ENCODE data around the gene INSR. TPM values are rescaled to one million over a fixed set of nuclear protein-coding genes. Genes with fewer than 3 reads are reported as not detected.

Gene INSR
- total RNA-seq, 1 donor from 2014 or later, result 37.5 TPM

DNA sequence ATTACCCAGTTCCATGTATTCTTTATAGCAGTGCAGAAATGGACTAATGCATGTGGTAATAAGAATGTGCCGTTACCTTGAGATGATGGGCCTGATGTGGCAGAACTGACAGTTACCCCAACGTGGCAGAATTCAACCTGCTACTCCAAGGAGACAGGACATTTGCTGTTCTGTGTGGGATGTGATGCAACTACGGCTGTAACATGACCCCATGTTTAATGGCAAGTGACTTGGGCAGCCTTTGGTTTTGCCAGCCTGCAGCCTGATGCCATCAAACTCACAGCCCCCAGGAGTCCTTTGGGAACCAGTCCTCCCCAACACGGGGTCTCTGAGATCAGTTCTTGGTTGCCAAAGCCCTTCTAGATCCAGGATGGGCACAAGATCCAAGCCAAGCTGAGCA is 117.4 kb downstream of the INSR start:
- Histone ChIP-seq H3K4me3 (no peak overlapping the region), H3K36me3 (peaks cover 5% of the 10 kb centered on the region), H3K27ac (no peak overlapping the region), H3K4me1 (no peaks in the 10 kb centered on the region), H3K9me3 (no peaks in the 10 kb centered on the region), H3K27me3 (no peaks in the 10 kb centered on the region)
- intact Hi-C loops (cut with DNase I), result no loop called here
- ATAC-seq, result no peak
- DNase-seq, result no peak
- TF ChIP-seq, protein P1, sequence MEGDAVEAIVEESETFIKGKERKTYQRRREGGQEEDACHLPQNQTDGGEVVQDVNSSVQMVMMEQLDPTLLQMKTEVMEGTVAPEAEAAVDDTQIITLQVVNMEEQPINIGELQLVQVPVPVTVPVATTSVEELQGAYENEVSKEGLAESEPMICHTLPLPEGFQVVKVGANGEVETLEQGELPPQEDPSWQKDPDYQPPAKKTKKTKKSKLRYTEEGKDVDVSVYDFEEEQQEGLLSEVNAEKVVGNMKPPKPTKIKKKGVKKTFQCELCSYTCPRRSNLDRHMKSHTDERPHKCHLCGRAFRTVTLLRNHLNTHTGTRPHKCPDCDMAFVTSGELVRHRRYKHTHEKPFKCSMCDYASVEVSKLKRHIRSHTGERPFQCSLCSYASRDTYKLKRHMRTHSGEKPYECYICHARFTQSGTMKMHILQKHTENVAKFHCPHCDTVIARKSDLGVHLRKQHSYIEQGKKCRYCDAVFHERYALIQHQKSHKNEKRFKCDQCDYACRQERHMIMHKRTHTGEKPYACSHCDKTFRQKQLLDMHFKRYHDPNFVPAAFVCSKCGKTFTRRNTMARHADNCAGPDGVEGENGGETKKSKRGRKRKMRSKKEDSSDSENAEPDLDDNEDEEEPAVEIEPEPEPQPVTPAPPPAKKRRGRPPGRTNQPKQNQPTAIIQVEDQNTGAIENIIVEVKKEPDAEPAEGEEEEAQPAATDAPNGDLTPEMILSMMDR (IDR thresholded peaks at IDR 0.05), result no peak

DNA sequence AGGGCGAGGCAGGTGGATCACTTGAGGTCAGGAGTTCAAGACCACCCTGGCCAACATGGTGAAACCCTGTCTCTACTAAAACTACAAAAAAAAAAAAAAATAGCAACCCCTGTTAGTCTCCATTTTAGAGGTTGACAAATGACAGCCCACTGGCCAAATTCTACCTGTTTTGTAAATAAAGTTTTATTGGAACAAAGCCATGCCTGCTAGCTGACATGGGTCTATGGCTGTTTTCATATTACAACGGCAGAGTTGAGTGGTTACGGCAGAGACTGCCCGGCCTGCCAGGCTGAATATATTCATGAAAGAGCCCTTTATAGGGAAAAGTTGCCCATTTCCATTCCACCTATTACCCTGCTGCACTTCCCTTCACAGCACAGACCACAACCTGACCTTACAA is 121.4 kb downstream of the INSR start:
- intact Hi-C loops (cut with DNase I), result no loop called here
- H3K27me3 ChIP-seq, result no peaks in the 10 kb centered on the region
- DNase-seq (no peak), ATAC-seq (no peak)
- TF ChIP-seq, protein P1 (IDR thresholded peaks at IDR 0.05), result no peak
- H3K36me3 ChIP-seq, result peaks cover 27% of the 10 kb centered on the region
- H3K9me3 ChIP-seq, result no peaks in the 10 kb centered on the region
- no peak overlapping the region for H3K4me3 ChIP-seq
- no peaks in the 10 kb centered on the region for H3K4me1 ChIP-seq
- H3K27ac ChIP-seq, result no peak overlapping the region

DNA sequence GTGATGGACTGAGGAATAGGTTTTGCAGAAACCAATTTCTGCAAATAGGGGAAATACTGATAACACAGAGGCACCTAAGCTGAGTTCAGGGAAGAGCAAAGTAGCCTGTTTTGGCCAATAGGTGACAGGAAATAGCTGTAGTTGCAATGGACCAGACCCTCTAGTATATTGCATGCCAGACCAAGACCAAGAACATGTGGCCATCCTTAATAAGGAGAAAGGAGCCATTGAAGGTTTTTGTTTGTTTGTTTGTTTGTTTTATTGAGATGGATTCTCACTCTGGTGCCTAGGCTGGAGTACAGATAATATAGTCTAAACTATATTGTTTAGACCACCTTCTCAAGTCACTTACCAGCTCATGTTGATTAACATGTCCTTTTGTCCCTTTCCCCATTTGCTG is 123.2 kb downstream of the INSR start:
- TF ChIP-seq, protein P1 (IDR thresholded peaks at IDR 0.05), result no peak
- peaks cover 40% of the 10 kb centered on the region for H3K36me3 ChIP-seq
- no peaks in the 10 kb centered on the region for H3K4me1 ChIP-seq
- intact Hi-C loops (cut with DNase I), result no loop called here
- no peak for DNase-seq
- H3K27me3 ChIP-seq, result no peaks in the 10 kb centered on the region
- no peak overlapping the region for H3K27ac ChIP-seq
- ATAC-seq, result no peak
- H3K9me3 ChIP-seq, result no peaks in the 10 kb centered on the region
- H3K4me3 ChIP-seq, result no peak overlapping the region

DNA sequence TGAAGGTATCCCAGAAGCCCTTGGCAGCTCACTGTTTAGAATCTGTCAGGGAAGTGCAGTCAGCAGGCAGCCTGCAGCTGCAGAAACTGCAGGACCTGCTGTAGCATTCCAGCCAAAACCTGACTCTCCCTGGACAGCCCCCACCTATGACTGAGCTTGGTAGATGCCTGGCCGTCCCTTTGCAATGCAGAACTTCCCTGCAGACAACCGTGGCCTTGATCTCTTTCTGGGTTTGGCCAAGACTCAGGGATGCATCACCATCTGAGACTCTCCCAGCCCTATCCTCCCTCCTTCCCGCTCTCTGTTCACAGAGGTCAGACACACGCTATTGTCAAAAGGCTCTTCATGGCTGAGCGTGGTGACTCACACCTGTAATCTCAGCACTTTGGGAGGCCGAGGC is 125.3 kb downstream of the INSR start:
- no peak for ATAC-seq
- H3K36me3 ChIP-seq, result peaks cover 42% of the 10 kb centered on the region
- TF ChIP-seq, protein P1 (IDR thresholded peaks at IDR 0.05), result no peak
- DNase-seq, result no peak
- intact Hi-C loops (cut with DNase I), result no loop called here
- no peaks in the 10 kb centered on the region for H3K4me1 ChIP-seq
- H3K9me3 ChIP-seq, result no peaks in the 10 kb centered on the region
- H3K27me3 ChIP-seq, result no peaks in the 10 kb centered on the region
- no peak overlapping the region for H3K27ac ChIP-seq
- no peak overlapping the region for H3K4me3 ChIP-seq

DNA sequence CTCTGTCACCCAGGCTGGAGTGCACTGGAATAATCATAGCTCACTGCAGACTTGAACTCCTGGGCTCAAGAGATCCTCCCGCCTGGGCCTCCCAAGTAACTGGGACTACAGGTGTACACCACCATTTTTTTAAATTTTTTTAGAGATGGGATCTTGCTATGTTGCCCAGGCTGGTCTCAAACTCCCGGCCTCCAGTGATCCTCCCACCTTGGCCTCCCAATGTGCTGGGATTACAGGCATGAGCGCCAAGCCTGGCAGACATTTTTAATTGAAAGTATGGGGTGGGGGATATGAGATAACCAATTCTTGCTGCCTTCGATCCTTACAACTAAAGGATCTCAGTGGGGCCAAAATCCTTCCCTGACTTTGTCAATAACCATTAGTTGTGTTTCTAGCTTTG is 132.9 kb downstream of the INSR start:
- H3K9me3 ChIP-seq, result no peaks in the 10 kb centered on the region
- intact Hi-C loops (cut with DNase I), result no loop called here

More for the DNA sequence above, 132.9 kb downstream of the INSR start:
- H3K27me3 ChIP-seq, result no peaks in the 10 kb centered on the region
- no peak overlapping the region for H3K4me3 ChIP-seq
- peaks cover 4% of the 10 kb centered on the region for H3K4me1 ChIP-seq
- TF ChIP-seq, protein P1 (IDR thresholded peaks at IDR 0.05), result no peak
- DNase-seq (no peak), ATAC-seq (no peak)
- H3K36me3 ChIP-seq, result peaks cover 25% of the 10 kb centered on the region
- no peak overlapping the region for H3K27ac ChIP-seq
